Measurements from ENCODE around the gene ACACB.

The ACACB gene

DNA sequence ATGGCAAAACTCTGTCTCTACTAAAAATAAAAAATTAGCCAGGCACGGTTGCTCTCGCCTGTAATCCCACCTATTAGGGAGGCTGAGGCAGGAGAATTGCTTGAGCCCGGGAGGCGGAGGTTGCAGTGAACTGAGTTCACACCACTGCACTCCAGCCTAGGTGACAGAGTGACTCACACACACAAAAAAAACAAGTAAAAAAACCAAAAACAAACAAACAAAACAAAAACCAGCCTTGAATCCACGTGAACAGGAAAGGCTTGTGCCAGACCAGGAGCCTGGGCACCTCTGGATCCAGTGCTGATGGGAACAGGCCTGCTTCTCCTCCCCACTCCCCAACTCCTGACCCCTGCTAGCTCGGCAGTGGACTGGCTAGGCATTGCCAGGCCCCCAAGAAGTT is 189.2 kb downstream of the ACACB start:
- DNase-seq (ENCODE audit: low spot score): no peak

DNA sequence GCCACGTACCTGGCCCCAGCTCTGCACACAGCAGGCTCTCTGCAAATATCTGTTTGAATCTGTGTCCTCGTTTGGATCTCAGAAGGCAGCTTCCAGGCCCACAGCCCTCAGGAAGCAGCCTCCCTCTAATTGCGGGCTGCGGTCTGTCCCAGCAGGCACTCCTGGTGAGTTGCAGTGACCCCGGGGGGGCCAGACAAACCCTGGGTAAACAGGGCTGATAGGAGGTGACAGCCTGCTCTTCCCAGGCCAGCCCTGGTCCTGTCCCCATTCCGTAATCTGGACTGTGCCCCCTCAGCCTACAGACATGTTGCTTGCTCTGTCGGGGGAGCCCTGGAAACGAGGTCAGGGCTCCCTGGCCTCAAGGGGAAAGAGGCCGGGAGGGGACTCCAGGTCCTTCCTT is 190.7 kb downstream of the ACACB start:
- DNase-seq (ENCODE audit: low spot score): no peak

DNA sequence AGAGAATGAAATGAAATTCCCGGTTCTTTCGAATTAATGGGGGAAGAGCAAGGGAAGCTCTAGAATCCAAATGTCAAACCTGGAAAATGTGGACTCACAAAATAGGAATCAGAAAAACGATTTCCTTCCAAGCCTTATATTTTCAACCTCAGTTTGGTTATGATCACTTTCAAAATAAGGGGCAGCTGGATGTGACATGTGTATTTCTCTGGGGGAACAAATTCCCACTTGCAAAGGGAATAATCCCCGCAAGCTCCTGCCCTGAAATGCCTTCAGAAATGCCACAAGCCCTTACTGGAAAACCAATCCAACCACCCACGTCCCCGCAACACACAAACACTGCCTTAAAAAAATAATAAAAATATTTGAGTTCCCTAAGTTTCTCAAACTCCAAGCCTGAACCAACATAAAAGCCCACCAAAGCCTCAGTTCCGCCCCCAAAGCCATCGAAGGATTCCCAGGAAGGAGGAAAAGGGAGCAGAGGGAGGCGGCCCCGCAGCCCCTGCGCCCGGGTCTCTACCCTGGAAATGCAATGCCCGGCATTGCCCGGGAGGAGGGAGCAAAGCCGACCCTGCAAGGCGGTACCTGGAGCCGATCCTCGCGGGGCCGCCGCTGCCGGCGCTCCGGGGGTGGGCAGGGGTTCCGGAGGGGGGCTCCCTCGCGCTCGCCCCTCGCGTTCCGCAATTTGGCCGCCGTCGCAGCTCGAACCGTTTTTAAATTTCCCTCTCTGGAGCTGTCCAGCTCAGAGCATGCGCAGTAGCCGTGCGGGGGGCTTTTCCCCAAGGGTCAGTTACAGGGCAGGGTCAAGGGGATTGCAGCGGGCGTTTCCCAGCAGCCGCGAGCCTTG is 192.4 kb downstream of the ACACB start, which contains the start of gene FOXN4:
Gene FOXN4, minus strand, starts transcription at position 751 of the 847 bp plus-strand sequence. CDS start 963 bp downstream, outside the sequence.
- no peak for DNase-seq (ENCODE audit: low spot score)

DNA sequence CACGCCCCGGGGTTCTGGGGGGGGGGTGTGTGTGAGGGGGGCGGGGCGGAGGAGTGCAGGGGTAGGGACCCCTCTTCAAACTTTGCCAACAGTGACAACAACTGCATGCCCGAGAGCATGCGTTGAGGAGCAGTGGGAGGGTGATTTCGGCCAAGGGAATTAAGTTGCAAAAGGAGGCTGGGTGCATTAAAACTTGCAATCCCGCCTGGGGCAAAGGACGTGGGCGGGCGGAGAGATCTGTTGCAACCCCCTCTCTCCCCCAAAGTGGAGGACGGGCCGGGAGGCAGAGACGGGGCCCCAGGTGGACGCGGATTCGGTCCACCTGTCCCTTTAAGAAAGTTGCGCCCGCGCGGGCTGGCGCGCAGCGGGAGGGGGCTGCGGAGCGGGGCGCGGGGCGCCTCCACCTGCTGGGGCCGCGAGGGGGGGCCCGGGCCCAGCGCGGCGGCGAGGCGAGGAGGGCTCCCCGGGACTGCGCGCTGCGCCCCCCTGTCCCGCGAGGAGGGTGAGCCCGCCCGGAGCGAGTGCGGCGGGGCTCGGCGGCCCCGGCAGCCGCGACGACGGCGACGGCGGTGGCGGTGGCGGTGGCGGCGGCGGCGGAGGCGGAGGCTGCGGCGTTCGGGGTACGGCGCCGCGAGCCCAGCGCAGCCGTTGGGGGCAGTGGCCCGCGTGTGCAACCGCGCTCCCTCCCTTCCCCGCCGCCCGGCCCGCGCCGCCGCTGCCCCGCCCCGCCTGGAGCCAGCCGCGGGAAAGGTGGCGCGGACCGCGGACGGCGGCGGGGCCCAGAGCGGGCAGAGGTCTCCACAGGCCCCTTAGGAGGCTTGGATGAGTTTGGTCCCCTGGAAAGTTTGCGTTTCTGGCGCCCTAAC is 193.2 kb downstream of the ACACB start:
- DNase-seq (ENCODE audit: low spot score): no peak

DNA sequence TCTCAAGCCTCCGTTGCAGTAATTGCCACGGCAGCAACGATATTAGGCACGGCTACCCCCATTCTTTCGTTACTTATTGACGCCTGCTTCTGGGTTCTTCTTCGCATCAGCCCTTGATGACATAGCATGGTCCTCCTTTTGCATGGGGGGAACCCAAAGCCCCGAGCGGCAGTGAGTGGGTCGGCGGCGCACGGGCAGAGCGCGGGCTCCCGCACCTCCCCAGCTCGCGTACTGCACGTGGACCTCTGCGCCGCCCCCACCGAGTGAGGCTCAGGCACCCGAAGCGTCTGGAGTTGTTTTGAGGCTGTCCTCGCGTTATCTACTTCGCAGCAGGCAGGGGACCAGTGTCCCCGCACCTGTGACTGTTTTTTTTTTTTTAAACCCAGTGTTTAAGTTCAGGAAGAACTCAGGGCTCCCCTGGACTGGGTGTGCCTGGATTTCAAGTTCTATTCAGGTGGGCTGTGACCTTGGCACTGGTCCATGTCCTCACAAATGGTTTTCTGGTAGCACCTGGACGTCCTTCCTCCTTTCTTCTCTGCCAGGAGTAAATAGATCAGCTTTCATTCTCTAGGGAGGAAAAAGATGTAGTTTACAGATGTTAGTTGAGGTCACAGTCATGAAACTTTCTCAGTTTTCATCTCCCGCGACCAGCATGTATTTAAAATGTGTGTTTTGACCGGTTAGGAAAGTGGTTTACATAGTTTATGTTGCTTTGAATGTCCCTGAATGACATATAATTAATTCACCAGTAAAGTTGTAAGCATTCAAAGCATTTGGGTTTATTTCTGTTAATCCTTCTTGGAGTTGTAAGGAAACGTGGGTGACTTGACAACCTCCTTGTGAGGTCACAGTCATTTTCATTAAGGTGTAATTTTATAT is 194.1 kb downstream of the ACACB start:
- DNase-seq (ENCODE audit: low spot score): no peak
